Measurements from ENCODE around the gene GPR180. TPM values are rescaled to one million over a fixed set of nuclear protein-coding genes. Genes with fewer than 3 reads are reported as not detected.

Gene GPR180
- polyA plus RNA-seq, 3 donors = 1.0 to 1.1 (median 1.0) TPM

DNA sequence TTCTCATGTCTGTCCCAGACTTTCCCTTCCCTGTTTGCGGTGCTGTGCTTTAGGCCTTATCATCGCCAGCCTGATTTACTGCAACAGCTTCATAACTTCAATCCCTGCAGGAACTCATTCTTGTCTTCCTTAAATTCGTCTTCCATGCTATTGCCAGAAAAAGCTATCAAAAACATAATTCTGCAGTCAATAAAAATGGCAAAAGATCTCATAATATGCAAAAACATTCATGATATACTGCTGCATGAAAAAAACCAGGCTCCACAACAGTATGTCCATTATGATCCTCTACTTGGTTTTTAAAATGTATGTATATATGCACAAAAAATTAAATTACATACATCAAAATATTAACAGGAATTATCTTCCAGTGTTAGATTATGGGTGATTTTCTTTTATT, 34.1 kb upstream of the GPR180 start:
- H3K9me3 Mint-ChIP-seq = no peaks in the 10 kb centered on the region
- H2AFZ ChIP-seq (ENCODE audit: insufficient read depth, low read depth, low read length, poor library complexity, severe bottlenecking) = no peak overlapping the region
- 92% methylated on average over 3 of the region's 3 CpGs for WGBS (ENCODE audit: insufficient coverage)
- H3K4me3 Mint-ChIP-seq = no peak overlapping the region
- no peak overlapping the region for H3K9ac ChIP-seq (ENCODE audit: insufficient read depth, low read length, poor library complexity, severe bottlenecking)
- no peak for TF ChIP-seq CTCF (IDR thresholded peaks at IDR 0.05)
- peaks cover 31 to 41% of the 10 kb centered on the region in 2 donors for H3K36me3 Mint-ChIP-seq
- no peaks in the 10 kb centered on the region for H4K20me1 ChIP-seq (ENCODE audit: insufficient read depth, low read length)
- H3K27ac ChIP-seq (ENCODE audit: low read depth in 1 of 2, low read length in 2 of 2) = no peak overlapping the region
- no peaks in the 10 kb centered on the region for H3K27me3 ChIP-seq (ENCODE audit: control insufficient read depth in 2 of 2, insufficient read depth in 2 of 2, low read length in 2 of 2)
- no peak overlapping the region for H3K4me3 ChIP-seq (replicated peaks in 1 of 3; ENCODE audit: low read depth in 2 of 3, low read length in 3 of 3)
- H3K9me3 ChIP-seq (replicated peaks in 1 of 2; ENCODE audit: control insufficient read depth in 1 of 2, insufficient read depth in 1 of 2, low read length in 2 of 2) = no peaks in the 10 kb centered on the region
- H3K27me3 Mint-ChIP-seq (ENCODE audit: low read depth in 3 of 3) = no peaks in the 10 kb centered on the region
- no peaks in the 10 kb centered on the region for H3K79me2 ChIP-seq (ENCODE audit: insufficient read depth, low read length)
- DNase-seq = no peak
- no peaks in the 10 kb centered on the region for H3K4me1 Mint-ChIP-seq
- no peaks in the 10 kb centered on the region for H3K4me1 ChIP-seq (ENCODE audit: control insufficient read depth in 1 of 2, insufficient read depth in 2 of 2, low read length in 2 of 2)
- intact Hi-C loops (cut with micrococcal nuclease) = no loop called here
- H3K36me3 ChIP-seq (replicated peaks in 1 of 2; ENCODE audit: control insufficient read depth in 1 of 2, insufficient read depth in 2 of 2, low read length in 2 of 2) = peaks cover 22 to 40% of the 10 kb centered on the region in 2 donors
- H3K27ac Mint-ChIP-seq = no peak overlapping the region
- H3K4me2 ChIP-seq (replicated peaks; ENCODE audit: extremely low read depth, low read length, poor library complexity, severe bottlenecking) = no peak overlapping the region

- peaks cover 36 to 45% of the 10 kb centered on the region in 2 donors for H3K36me3 Mint-ChIP-seq
- no peak for DNase-seq
- Histone ChIP-seq H3K4me1 (ENCODE audit: control insufficient read depth in 1 of 2, insufficient read depth in 2 of 2, low read length in 2 of 2) (no peaks in the 10 kb centered on the region), H3K36me3 (replicated peaks in 1 of 2; ENCODE audit: control insufficient read depth in 1 of 2, insufficient read depth in 2 of 2, low read length in 2 of 2) (peaks cover 30 to 49% of the 10 kb centered on the region in 2 donors), H3K4me2 (replicated peaks; ENCODE audit: extremely low read depth, low read length, poor library complexity, severe bottlenecking) (no peak overlapping the region), H3K9ac (ENCODE audit: insufficient read depth, low read length, poor library complexity, severe bottlenecking) (no peak overlapping the region), H4K20me1 (ENCODE audit: insufficient read depth, low read length) (no peaks in the 10 kb centered on the region), H3K9me3 (replicated peaks in 1 of 2; ENCODE audit: control insufficient read depth in 1 of 2, insufficient read depth in 1 of 2, low read length in 2 of 2) (no peaks in the 10 kb centered on the region), H2AFZ (ENCODE audit: insufficient read depth, low read depth, low read length, poor library complexity, severe bottlenecking) (no peak overlapping the region), H3K27ac (ENCODE audit: low read depth in 1 of 2, low read length in 2 of 2) (no peak overlapping the region), H3K4me3 (replicated peaks in 1 of 3; ENCODE audit: low read depth in 2 of 3, low read length in 3 of 3) (no peak overlapping the region), H3K27me3 (ENCODE audit: control insufficient read depth in 2 of 2, insufficient read depth in 2 of 2, low read length in 2 of 2) (no peaks in the 10 kb centered on the region), H3K79me2 (ENCODE audit: insufficient read depth, low read length) (no peaks in the 10 kb centered on the region)
- H3K9me3 Mint-ChIP-seq = no peaks in the 10 kb centered on the region
- H3K4me3 Mint-ChIP-seq = no peak overlapping the region
- H3K27me3 Mint-ChIP-seq (ENCODE audit: low read depth in 3 of 3) = no peaks in the 10 kb centered on the region
- H3K27ac Mint-ChIP-seq = no peak overlapping the region
- no peaks in the 10 kb centered on the region for H3K4me1 Mint-ChIP-seq
- no peak for TF ChIP-seq CTCF (IDR thresholded peaks at IDR 0.05)
- whole genome bisulfite sequencing (ENCODE audit: insufficient coverage) = no CpG with 5 or more reads among the region's 1 CpG
- intact Hi-C loops (cut with micrococcal nuclease) = no loop called here
These were observed 33.2 kb upstream of the GPR180 start for GRCh38 chr13:94568443-94568842.

All from CD14-positive monocyte (primary cell).